Hepatocyte (in vitro differentiated cells): ENCODE data around the gene EYA3.

ENCODE experiments used
- CTCF ChIP-seq: fragments of 200-600 bp; sonication (generic); IDR thresholded peaks from 2 replicates; pipeline ENCODE4 v1.5.1; 2016; ENCODE audit warnings: antibody characterized with exemption, mild to moderate bottlenecking; ENCODE audit not compliant: poor library complexity
- EZH2 ChIP-seq: fragments of 200-600 bp; sonication (generic); IDR thresholded peaks from 2 replicates; pipeline ENCODE4 v1.6.1; 2016; ENCODE audit warnings: antibody characterized with exemption, mild to moderate bottlenecking, borderline replicate concordance
- EZH2phosphoT487 ChIP-seq: fragments of 200-600 bp; sonication (generic); IDR thresholded peaks from one replicate; pipeline ENCODE4 v1.6.1; 2018; ENCODE audit warnings: antibody characterized with exemption, mild to moderate bottlenecking, low read depth, moderate library complexity; ENCODE audit not compliant: unreplicated experiment, severe bottlenecking

- TF ChIP-seq CTCF (no peak), EZH2 (no peak), EZH2phosphoT487 (no peak)
Observed at GRCh38 chr1:27960762-27961645, 127.4 kb downstream of the EYA3 start.
